Thyroid gland (tissue), 4 donors: ENCODE measurements around the gene KCNAB1.

ENCODE experiments used
- CTCF ChIP-seq, 6 experiments: fragments of 200-600 bp in 3 of 6; fragments of 450-650 bp in 3 of 6; sonication (generic) in 3 of 6; IDR thresholded peaks; one replicate each; pipeline ENCODE4 v1.5.1; 2016 to 2019; ENCODE audit warnings: antibody characterized with exemption in 6 of 6, mild to moderate bottlenecking in 2 of 6, inconsistent platforms in 1 of 6, moderate library complexity in 1 of 6
- POLR2A ChIP-seq, 2 donors: fragments of 450-650 bp; IDR thresholded peaks; one replicate each; pipeline ENCODE4 v1.6.1; 2017; ENCODE audit warnings: antibody characterized with exemption in 2 of 2, mild to moderate bottlenecking in 2 of 2, moderate library complexity in 1 of 2

DNA sequence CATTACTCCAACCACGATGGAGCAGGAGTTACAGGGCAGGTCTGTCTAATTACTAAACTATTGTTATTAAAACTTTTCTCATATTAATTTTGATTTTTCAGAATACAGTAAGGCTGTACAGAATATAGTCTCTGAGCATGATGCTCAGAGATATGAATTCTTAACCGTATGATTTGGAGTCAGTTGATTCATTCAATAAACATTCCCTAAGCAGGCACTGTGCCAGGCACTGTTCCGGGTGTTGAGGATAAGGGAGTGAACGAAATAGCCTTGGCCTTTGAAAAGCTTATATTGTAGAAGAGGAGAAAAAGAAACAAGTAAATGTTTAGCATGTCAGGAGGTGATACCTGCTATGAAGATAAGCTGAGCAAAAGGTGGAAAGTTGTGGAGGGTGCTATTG, 187.3 kb downstream of the KCNAB1 start:
- TF ChIP-seq CTCF (IDR thresholded peaks at IDR 0.05), result no peak
- TF ChIP-seq POLR2A (IDR thresholded peaks at IDR 0.05), result no peak
